Left ventricle myocardium superior (tissue), 1 donor: Measurements from ENCODE around the gene ECE1. TPM values are rescaled to one million over a fixed set of nuclear protein-coding genes. Genes with fewer than 3 reads are reported as not detected.
A peak's percentile ranks its signal among the peaks of the same experiment; 100 is the strongest.
"Not testable (repeated sequence)": the region's sequence is repeated elsewhere in the genome, so short reads cannot be mapped to it uniquely, and the experiment has no call there.

Experiments
- ATAC-seq: fragments of 200-7000 bp; cut with Tn5 transposase; one replicate; pipeline ENCODE4 v1.9.1; 2020; ENCODE audit warnings: mild to moderate bottlenecking, moderate library complexity
- DNase-seq: peaks from one replicate; pipeline ENCODE4 v3.0.0-alpha.2; 2020
- intact Hi-C: fragments of 100-400 bp; cut with micrococcal nuclease; formaldehyde crosslinking; loops from one replicate; pipeline ENCODE4 v1.11.0; 2022
- total RNA-seq: library from RNA; stranded (reverse); fragmentation: NEBNext Ultra II Directional; extraction: Animal tissue kit (Norgen Biotek cat#: 25700); gene quantifications from one replicate; pipeline ENCODE4 v1.2.1, GENCODE V29; 2021
- donor health status: DM: no; HTN: yes; CAD: no; lungs with severe emphysema.

The ECE1 gene
- total RNA-seq, 1 donor from 2014 or later = 43.3 TPM

DNA sequence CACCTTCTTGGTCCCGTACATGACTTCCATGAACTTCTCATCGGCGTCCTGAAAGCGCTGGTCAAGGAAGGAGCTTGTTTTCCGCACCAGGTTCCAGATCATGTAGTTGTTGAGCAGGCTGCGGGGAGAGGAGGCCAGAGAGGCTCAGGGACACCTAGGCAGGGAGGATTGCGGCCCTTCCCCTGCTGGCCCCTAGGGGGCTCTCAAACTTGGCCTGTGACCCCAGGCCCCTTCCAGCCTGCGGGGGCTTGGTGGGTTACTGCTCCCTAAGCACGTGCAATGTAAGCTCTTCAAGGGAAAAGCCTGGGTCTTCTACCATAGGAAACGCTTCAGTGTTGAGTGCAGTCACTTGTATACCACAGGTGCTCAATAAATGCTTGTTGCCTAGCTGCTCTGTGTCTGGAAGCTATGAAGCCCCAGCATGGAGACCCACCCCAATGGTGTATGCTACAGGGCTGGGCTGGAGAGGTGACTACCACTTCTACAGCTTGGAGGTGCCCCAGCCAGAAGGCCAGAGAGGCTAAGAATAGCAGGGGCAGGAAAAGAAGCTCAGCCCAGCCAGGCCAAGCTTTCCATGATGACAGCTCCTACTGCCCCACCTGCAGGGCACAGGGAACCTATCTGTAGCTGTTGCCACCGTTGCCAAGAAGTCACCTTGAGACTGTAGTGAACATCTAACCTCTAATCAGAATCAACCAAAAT lies 45.1 kb downstream of the ECE1 start:
- DNase-seq (no peak), ATAC-seq (peak; percentile 13)
- intact Hi-C loops = no loop called here

- intact Hi-C loops = no loop called here
- no peak for DNase-seq
Measured at GRCh38 chr1:21244154-21244553, 46.1 kb downstream of the ECE1 start.

GRCh38 chr1:21242846-21243245 lies 47.4 kb downstream of the ECE1 start:
- ATAC-seq = no peak
- intact Hi-C loops = no loop called here
- DNase-seq = no peak

More at GRCh38 chr1:21244154-21244553, 46.1 kb downstream of the ECE1 start:
- ATAC-seq = no peak

DNA sequence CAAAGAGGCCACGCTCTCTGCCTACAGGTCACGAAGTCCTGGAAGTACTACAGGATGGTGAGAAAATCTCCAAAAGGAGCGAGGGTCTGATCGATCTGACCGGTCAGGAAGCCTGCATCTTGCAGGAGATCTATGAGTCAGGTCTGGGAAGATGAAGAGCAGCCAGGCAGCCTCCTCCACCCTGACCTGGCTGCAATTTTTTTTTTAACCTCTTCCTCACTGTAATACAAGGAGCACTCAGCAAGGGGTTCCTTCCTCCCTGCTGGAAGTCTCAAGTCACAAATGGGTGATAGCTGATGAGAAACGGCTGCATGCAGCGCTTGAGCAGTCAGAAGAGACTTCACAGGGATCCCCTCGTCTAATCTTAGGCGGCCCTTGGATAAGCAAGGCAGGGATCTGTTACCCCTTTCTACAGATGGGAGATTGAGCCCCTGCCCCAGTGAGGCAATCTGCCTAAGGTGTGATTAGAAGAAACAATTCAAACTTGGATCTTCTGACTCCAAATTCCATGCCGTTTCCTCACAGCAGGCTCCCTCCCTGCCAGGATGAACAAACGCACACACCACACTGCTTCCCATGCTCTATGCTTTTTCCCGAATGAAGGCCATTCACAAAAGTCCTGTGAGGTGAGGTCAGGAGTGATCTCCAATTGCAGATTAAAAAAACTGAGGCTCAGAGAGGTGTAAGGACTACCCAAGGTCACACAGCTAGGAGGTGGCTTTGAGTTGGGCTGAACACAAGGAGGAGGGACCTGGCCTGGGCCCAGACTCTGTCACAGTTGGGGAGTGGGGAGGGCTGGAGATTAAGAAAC lies 48.3 kb downstream of the ECE1 start:
- DNase-seq = no peak
- ATAC-seq = no peak
- intact Hi-C loops = no loop called here

GRCh38 chr1:21240706-21241105 lies 49.6 kb downstream of the ECE1 start:
- intact Hi-C loops = no loop called here
- ATAC-seq (no peak), DNase-seq (no peak)

GRCh38 chr1:21239221-21239620 lies 51.0 kb downstream of the ECE1 start:
- intact Hi-C loops = no loop called here
- ATAC-seq = no peak
- DNase-seq = no peak

DNA sequence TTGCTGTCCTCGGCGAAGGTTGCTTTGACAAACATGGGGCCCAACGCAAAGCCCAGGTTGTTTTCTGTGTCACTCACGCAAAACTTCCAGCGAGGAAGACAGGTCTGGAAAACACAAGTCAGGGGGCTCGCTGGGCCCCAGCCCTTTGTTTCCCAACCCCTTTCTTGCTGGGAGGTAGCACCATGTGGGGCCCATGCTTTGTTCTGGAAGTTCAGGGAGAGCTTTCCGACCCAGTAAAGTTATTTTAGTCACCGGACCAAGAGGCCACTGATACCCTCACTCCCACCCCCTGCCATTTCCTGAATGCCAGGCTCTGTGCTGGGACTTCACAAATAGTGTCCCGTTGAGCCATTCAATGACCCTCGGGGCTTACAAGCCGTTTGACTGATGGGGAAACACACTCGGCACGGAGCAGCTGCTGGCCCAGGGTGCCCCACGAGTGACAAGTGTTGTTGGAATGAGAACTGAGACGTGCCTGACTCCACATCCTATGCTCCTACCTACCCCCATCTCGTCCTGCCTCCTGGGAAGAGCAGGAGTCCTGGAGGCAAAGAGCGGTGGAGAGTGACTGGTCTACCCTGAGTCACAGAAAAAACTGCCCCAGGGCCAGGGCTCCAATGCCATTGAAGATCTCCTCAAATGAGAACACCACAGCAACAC lies 52.0 kb downstream of the ECE1 start:
- ATAC-seq (no peak), DNase-seq (no peak)
- intact Hi-C loops = no loop called here

GRCh38 chr1:21237446-21238088 lies 52.7 kb downstream of the ECE1 start:
- DNase-seq = peak; percentile 65
- intact Hi-C loops = no loop called here
- peak; percentile 93 for ATAC-seq

GRCh38 chr1:21236178-21236577 lies 54.1 kb downstream of the ECE1 start:
- intact Hi-C loops = no loop called here
- DNase-seq (no peak), ATAC-seq (no peak)

- DNase-seq (no peak), ATAC-seq (no peak)
- intact Hi-C loops = loop anchor here (5.0 kb wide), 1 partner anchor 133 kb away; no protein-coding TSS in a partner anchor
Measured at GRCh38 chr1:21234779-21235178, 55.5 kb downstream of the ECE1 start.

DNA sequence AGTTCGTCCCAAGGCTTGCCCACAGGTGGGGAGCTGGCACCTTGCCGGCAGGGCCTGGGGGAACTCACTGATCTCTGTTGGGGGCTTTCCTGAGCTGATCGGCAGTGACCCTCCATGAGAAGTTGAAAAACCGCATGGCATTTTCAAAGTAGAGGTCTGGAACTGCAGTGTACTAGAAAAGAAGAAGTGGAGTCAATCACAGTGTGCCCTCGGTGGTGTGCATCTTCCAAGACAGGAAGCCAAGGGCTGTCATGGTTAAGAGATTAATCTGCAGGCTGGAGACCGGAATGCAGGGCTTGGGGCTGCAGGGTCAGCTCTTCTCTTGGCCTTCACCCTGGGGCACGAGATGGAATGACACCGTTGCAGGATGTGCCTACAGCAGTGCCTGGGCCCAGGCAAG lies 56.8 kb downstream of the ECE1 start:
- DNase-seq = no peak
- intact Hi-C loops = loop anchor here (5.0 kb wide), 1 partner anchor 134 kb away; no protein-coding TSS in a partner anchor

DNA sequence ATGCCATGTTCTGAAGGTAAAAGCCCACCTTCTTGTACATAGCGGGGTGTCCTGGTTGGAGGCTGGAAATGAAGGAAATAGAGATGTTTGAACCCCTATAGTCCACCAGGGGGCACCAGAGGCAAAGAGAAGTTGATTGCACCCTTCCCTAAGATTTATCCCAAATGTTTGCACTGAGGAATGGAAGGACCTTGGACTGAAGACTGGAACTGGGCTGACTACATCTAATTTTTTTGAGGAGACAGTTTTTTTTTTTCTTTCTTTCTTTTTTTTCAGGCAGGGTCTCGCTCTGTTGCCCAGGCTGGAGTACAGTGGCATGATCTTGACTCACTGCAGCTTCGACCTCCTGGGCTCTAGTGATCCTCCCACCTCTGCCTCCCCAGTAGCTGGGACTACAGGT lies 58.2 kb downstream of the ECE1 start:
- no peak for DNase-seq
- ATAC-seq = peak; percentile 67
- intact Hi-C loops = loop anchor here (5.0 kb wide), 1 partner anchor 135 kb away; no protein-coding TSS in a partner anchor

More for the DNA sequence above, 56.8 kb downstream of the ECE1 start:
- no peak for ATAC-seq

DNA sequence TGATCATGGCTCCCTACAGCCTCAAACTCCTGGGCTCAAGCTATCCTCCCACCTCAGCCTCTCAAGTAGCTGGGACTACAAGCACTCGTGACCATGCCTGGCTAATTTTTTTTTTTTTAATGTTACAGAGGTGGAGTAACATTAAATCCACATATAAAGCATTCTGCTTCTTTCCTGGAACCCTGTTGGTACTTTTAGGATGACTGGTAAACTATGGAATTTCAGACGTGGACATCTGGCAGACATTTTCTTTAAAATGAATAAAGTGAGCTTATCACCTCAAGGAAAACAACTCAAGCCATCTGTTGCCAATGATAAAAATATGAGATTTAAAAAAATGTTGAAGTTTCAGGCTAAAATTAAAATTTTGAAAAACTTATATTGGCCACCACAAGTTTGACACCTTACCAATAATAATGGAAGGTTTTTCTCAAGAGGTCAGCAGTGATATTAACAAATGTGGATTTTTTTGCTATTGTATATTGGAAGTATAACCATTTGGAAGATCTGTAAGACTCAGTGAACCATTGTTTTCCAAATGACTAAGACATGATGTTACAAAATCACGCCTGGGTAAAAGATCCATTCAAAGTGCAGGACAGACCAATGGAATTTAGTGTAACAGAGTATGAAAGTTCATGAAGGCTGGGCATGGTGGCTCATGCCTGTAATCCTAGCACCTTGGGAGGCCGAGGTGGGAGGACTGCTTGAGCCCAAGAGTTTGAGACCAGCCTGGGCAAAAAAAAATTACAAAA lies 60.8 kb downstream of the ECE1 start:
- intact Hi-C loops = no loop called here
- ATAC-seq = no peak
- DNase-seq = no peak

DNA sequence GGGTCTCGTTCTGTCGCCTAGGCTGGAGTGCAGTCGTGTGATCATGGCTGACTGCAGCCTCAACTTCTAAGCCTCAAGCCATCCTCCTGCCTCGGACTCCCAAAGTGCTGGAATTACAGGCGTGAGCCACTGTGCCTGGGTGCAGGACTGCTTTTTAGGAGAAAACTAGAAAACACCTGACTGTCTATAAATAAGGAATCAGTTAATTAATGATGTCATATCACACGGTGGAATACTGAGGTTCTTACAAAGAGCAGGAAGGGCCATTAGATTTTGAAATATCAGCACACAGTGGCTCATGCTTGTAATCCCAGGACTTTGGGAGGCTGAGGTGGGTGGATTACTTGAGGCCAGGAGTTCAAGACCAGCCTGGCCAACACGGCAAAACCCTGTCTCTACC lies 62.0 kb downstream of the ECE1 start:
- intact Hi-C loops, DNase-seq, ATAC-seq: not testable (repeated sequence)

DNA sequence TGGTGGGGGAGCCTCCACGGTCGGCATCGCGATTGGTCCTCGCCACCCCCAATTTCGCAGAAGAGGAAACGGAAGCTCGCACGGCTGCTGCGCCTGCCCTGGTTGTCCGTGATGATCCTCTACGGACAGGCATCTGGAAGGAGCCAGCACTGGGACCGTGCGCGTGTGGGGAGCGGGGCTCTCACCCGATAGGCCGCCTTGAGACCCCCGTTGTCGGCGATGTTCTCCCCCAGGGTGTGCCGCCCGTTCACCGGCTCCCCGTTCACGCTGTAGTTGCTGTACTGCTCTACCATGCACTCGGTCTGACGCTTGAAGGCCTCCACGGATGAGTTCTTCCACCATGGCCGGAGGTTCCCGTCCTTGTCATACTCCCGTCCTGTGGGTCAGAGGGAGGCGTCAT lies 65.2 kb downstream of the ECE1 start:
- intact Hi-C loops = no loop called here
- DNase-seq (no peak), ATAC-seq (no peak)

- ATAC-seq (peak; percentile 36), DNase-seq (no peak)
- intact Hi-C loops = no loop called here
Measured at GRCh38 chr1:21220815-21221214, 69.4 kb downstream of the ECE1 start.

- DNase-seq (no peak), ATAC-seq (no peak)
- intact Hi-C loops = no loop called here
Measured at GRCh38 chr1:21219674-21220073, 70.6 kb downstream of the ECE1 start.

- peak; percentile 49 for ATAC-seq
- intact Hi-C loops = no loop called here
- DNase-seq = peak; percentile 52
Measured at GRCh38 chr1:21217812-21218596, 72.3 kb downstream of the ECE1 start.
